IMR-90 (cell line): ENCODE data around the gene EPAS1. TPM values are rescaled to one million over a fixed set of nuclear protein-coding genes. Genes with fewer than 3 reads are reported as not detected.
A peak's percentile ranks its signal among the peaks of the same experiment; 100 is the strongest.

Source experiments
- ATAC-seq: fragments of 200-7000 bp; cut with Tn5 transposase; 2 replicates; pipeline ENCODE4 v1.9.1; 2020; ENCODE audit warnings: low read depth, mild to moderate bottlenecking, moderate library complexity
- BruUV-seq: library from RNA; stranded (reverse); fragments of 400-500 nt; replicated peaks from 2 replicates; lab custom pipeline; 2021; lab: Mats Ljungman, UMichigan
- CTCF ChIA-PET: fragments of 300-600 bp; formaldehyde crosslinking; extraction: SDS; loops from one replicate; lab custom pipeline; 2021; ENCODE audit warnings: antibody characterized with exemption; lab: Yijun Ruan, JAX
- POLR2A ChIA-PET: fragments of 300-600 bp; sonication (Branson Sonifier 250); formaldehyde crosslinking; loops from one replicate; lab custom pipeline; 2022; ENCODE audit warnings: antibody characterized with exemption; ENCODE audit not compliant: unreplicated experiment; lab: Charles Lee
- DNase-seq: peaks from one replicate; pipeline ENCODE4 v3.0.0; 2013
- H2AFZ ChIP-seq: replicated peaks from 2 replicates; pipeline ENCODE3; 2013; ENCODE audit warnings: low read length, mild to moderate bottlenecking; ENCODE audit not compliant: poor library complexity
- H2AK5ac ChIP-seq: 2 replicates; pipeline ENCODE4 v1.6.1; 2013; ENCODE audit warnings: low read depth, low read length, inconsistent platforms
- H2AK9ac ChIP-seq: replicated peaks from 2 replicates; pipeline ENCODE3; 2013; ENCODE audit warnings: mild to moderate bottlenecking, low read depth, low read length, moderate library complexity; ENCODE audit not compliant: poor library complexity
- H2BK120ac ChIP-seq: 2 replicates; pipeline ENCODE4 v1.6.1; 2013; ENCODE audit warnings: low read depth, low read length, inconsistent platforms
- H2BK15ac ChIP-seq: 3 replicates; pipeline ENCODE4 v1.6.1; 2013; ENCODE audit warnings: low read depth, low read length, inconsistent platforms
- H2BK20ac ChIP-seq: 2 replicates; pipeline ENCODE4 v1.6.1; 2013; ENCODE audit warnings: low read depth, mild to moderate bottlenecking, inconsistent platforms, low read length, moderate library complexity
- H2BK5ac ChIP-seq: 2 replicates; pipeline ENCODE4 v1.6.1; 2013; ENCODE audit warnings: mild to moderate bottlenecking, low read depth, low read length, inconsistent platforms; ENCODE audit not compliant: poor library complexity, severe bottlenecking
- H3K14ac ChIP-seq: replicated peaks from 2 replicates; pipeline ENCODE4 v1.6.1; 2013; ENCODE audit warnings: low read depth, low read length, inconsistent platforms
- H3K18ac ChIP-seq: 2 replicates; pipeline ENCODE4 v1.6.1; 2013; ENCODE audit warnings: low read depth, low read length, control low read depth
- H3K23ac ChIP-seq: 2 replicates; pipeline ENCODE4 v1.6.1; 2013; ENCODE audit warnings: low read depth, low read length, inconsistent platforms
- H3K27ac ChIP-seq: 2 replicates; pipeline ENCODE4 v1.5.1; 2013; ENCODE audit warnings: mild to moderate bottlenecking, control low read depth, low read length; ENCODE audit not compliant: insufficient read depth
- H3K27me3 ChIP-seq: 2 replicates; pipeline ENCODE4 v1.6.1; 2013; ENCODE audit warnings: low read length; ENCODE audit not compliant: control insufficient read depth, insufficient read depth
- H3K36me3 ChIP-seq: 2 replicates; pipeline ENCODE4 v1.6.1; 2013; ENCODE audit warnings: low read length, mixed read lengths; ENCODE audit not compliant: control insufficient read depth, insufficient read depth
- H3K4ac ChIP-seq: 2 replicates; pipeline ENCODE4 v1.6.1; 2013; ENCODE audit warnings: low read depth, low read length, inconsistent platforms
- H3K4me1 ChIP-seq: 2 replicates; pipeline ENCODE4 v1.6.1; 2013; ENCODE audit warnings: low read length, mixed read lengths; ENCODE audit not compliant: control insufficient read depth, insufficient read depth
- H3K4me2 ChIP-seq: 2 replicates; pipeline ENCODE4 v1.6.1; 2013; ENCODE audit warnings: low read depth, mild to moderate bottlenecking, control low read depth, low read length, moderate library complexity
- H3K4me3 ChIP-seq: 2 replicates; pipeline ENCODE4 v1.5.1; 2013; ENCODE audit warnings: low read depth, mild to moderate bottlenecking, control low read depth, low read length, moderate library complexity; ENCODE audit not compliant: insufficient read depth
- H3K56ac ChIP-seq: 2 replicates; pipeline ENCODE4 v1.6.1; 2013; ENCODE audit warnings: low read length, inconsistent platforms; ENCODE audit not compliant: insufficient read depth; ENCODE audit errors: extremely low read depth
- H3K79me1 ChIP-seq, 2 experiments: 2 replicates each; pipeline ENCODE4 v1.6.1; 2013; ENCODE audit warnings: low read length in 2 of 2, inconsistent platforms in 1 of 2, low read depth in 1 of 2
- H3K9ac ChIP-seq: 2 replicates; pipeline ENCODE4 v1.6.1; 2013; ENCODE audit warnings: low read depth, low read length, control low read depth
- H3K9me1 ChIP-seq: 2 replicates; pipeline ENCODE4 v1.6.1; 2013; ENCODE audit warnings: low read length, inconsistent platforms; ENCODE audit not compliant: insufficient read depth
- H3K9me3 ChIP-seq: 2 replicates; pipeline ENCODE4 v1.6.1; 2013; ENCODE audit warnings: low read length; ENCODE audit not compliant: control insufficient read depth, insufficient read depth
- H4K20me1 ChIP-seq: 2 replicates; pipeline ENCODE4 v1.6.1; 2013; ENCODE audit warnings: low read length, inconsistent platforms; ENCODE audit not compliant: insufficient read depth
- H4K5ac ChIP-seq: 2 replicates; pipeline ENCODE4 v1.6.1; 2013; ENCODE audit warnings: mild to moderate bottlenecking, low read depth, low read length, control low read depth
- H4K8ac ChIP-seq, 2 experiments: 2 replicates each; pipeline ENCODE4 v1.6.1; 2013; ENCODE audit warnings: low read depth in 2 of 2, low read length in 2 of 2, control low read depth in 1 of 2, inconsistent platforms in 1 of 2
- H4K91ac ChIP-seq: 2 replicates; pipeline ENCODE4 v1.6.1; 2013; ENCODE audit warnings: low read depth, low read length, inconsistent platforms; ENCODE audit not compliant: insufficient read depth
- BHLHE40 ChIP-seq: fragments of 150-350 bp; IDR thresholded peaks from 2 replicates; pipeline ENCODE4 v1.6.1; 2016; ENCODE audit warnings: mild to moderate bottlenecking, low read depth, low read length
- CEBPB ChIP-seq: IDR thresholded peaks from 2 replicates; pipeline ENCODE4 v1.6.1; 2012; ENCODE audit warnings: low read depth, low read length, improper control_type of control experiment
- CHD1 ChIP-seq: IDR thresholded peaks from 2 replicates; pipeline ENCODE4 v1.6.1; 2012; ENCODE audit warnings: low read depth, low read length, improper control_type of control experiment
- CTCF ChIP-seq: conservative IDR thresholded peaks from 2 replicates; pipeline ENCODE4 v1.5.1; 2012; ENCODE audit warnings: mild to moderate bottlenecking, low read depth, low read length, improper control_type of control experiment
- ELK1 ChIP-seq: fragments of 150-350 bp; IDR thresholded peaks from 2 replicates; pipeline ENCODE4 v1.6.1; 2016; ENCODE audit warnings: low read depth, mild to moderate bottlenecking, low read length, moderate library complexity, borderline replicate concordance
- FOS ChIP-seq: fragments of 150-350 bp; IDR thresholded peaks from 2 replicates; pipeline ENCODE4 v1.6.1; 2016; ENCODE audit warnings: low read depth, low read length
- MAFK ChIP-seq: IDR thresholded peaks from 2 replicates; pipeline ENCODE4 v1.6.1; 2012; ENCODE audit warnings: low read depth, low read length, improper control_type of control experiment
- MAZ ChIP-seq: IDR thresholded peaks from 2 replicates; pipeline ENCODE4 v1.6.1; 2012; ENCODE audit warnings: low read depth, mild to moderate bottlenecking, low read length, improper control_type of control experiment, moderate library complexity, borderline replicate concordance
- MXI1 ChIP-seq: IDR thresholded peaks from 2 replicates; pipeline ENCODE4 v1.6.1; 2012; ENCODE audit warnings: low read depth, mild to moderate bottlenecking, low read length, moderate library complexity, borderline replicate concordance
- POLR2A ChIP-seq: IDR thresholded peaks from 2 replicates; pipeline ENCODE4 v1.6.1; 2012; ENCODE audit warnings: mild to moderate bottlenecking, low read depth, low read length
- RAD21 ChIP-seq: IDR thresholded peaks from 2 replicates; pipeline ENCODE4 v1.6.1; 2012; ENCODE audit warnings: low read length, improper control_type of control experiment
- RCOR1 ChIP-seq: IDR thresholded peaks from 2 replicates; pipeline ENCODE4 v1.6.1; 2012; ENCODE audit warnings: mild to moderate bottlenecking, low read length, improper control_type of control experiment; ENCODE audit not compliant: insufficient replicate concordance
- RFX5 ChIP-seq: IDR thresholded peaks from 2 replicates; pipeline ENCODE4 v1.8.0; 2012; ENCODE audit warnings: low read depth, mild to moderate bottlenecking, low read length, moderate library complexity
- SMC3 ChIP-seq: fragments of 150-350 bp; IDR thresholded peaks from 2 replicates; pipeline ENCODE4 v1.6.1; 2016; ENCODE audit warnings: low read depth, mild to moderate bottlenecking, antibody characterized with exemption, low read length, moderate library complexity
- USF2 ChIP-seq: fragments of 150-350 bp; IDR thresholded peaks from 2 replicates; pipeline ENCODE4 v1.6.1; 2017; ENCODE audit warnings: mild to moderate bottlenecking, antibody characterized with exemption, low read length, low read depth
- WGBS, 2 experiments: methylation state at CpG; one replicate each; pipeline versions ENCODE4 v1.1.5 to v1.1.7; 2013; ENCODE audit warnings: missing lambda C conversion rate in 2 of 2; ENCODE audit not compliant: insufficient read length in 1 of 2; ENCODE audit errors: extremely low coverage in 2 of 2; 5-methylcytosine and 5-hydroxymethylcytosine counted together
- dilution Hi-C: fragments of 300-500 bp; cut with HindIII; formaldehyde crosslinking; loops from one replicate; pipeline ENCODE4 v1.14.3; 2018; ENCODE audit warnings: low sequenced_read_pairs; ENCODE audit not compliant: unreplicated experiment
- in situ Hi-C: fragments of 300-500 bp; cut with MboI; formaldehyde crosslinking; loops from 3 replicates; pipeline ENCODE4 v1.14.3; 2019; ENCODE audit warnings: low sequenced_read_pairs, inconsistent platforms, mixed read lengths
- intact Hi-C: fragments of 100-400 bp; cut with micrococcal nuclease; formaldehyde crosslinking; loops from 2 replicates; pipeline ENCODE4 v1.10.0; 2022
- polyA plus RNA-seq, 3 experiments: library from polyadenylated mRNA; depleted of rRNA; stranded (reverse); fragments of >200 nt; gene quantifications; 2 replicates each; pipeline ENCODE4 v1.2.3, GENCODE V29; 2012; ENCODE audit warnings: low replicate concordance in 1 of 3
- total RNA-seq: library from RNA; depleted of rRNA; stranded (reverse); fragments of >200 nt; gene quantifications from 2 replicates; pipeline ENCODE4 v1.2.3, GENCODE V29; 2012

Gene EPAS1
- total and polyA plus RNA-seq, 2 of the 4 experiments (the other 2 are of a cell fraction): 40.7 to 120 TPM

GRCh38 chr2:46269544-46270273 is 27.5 kb upstream of the EPAS1 start:
- Histone ChIP-seq H3K56ac (no peak overlapping the region), H2AK5ac (peak overlapping the region; percentile 53; the same call in 1 of the 2 replicates), H2BK120ac (no peak overlapping the region), H3K4me3 (no peak overlapping the region), H2BK5ac (no peak overlapping the region), H3K18ac (no peak overlapping the region; the same call in 1 of the 2 replicates), H2AK9ac (no peak overlapping the region), H3K4me2 (peak overlapping the region; percentile 12; the same call in 1 of the 2 replicates), H2BK15ac (no peak overlapping the region), H3K9me3 (no peaks in the 10 kb centered on the region), H4K8ac (no peak overlapping the region), H3K9ac (no peak overlapping the region), H3K9me1 (peaks cover 3% of the 10 kb centered on the region; the same call in 1 of the 2 replicates), H3K27ac (no peak overlapping the region), H4K91ac (no peak overlapping the region; the same call in 1 of the 2 replicates), H2BK20ac (no peak overlapping the region), H3K23ac (no peak overlapping the region), H2AFZ (peak overlapping the region; percentile 33), H3K36me3 (no peaks in the 10 kb centered on the region), H4K20me1 (no peaks in the 10 kb centered on the region), H4K5ac (no peak overlapping the region), H3K79me1 (no peaks in the 10 kb centered on the region), H3K4me1 (peaks cover 4% of the 10 kb centered on the region; the same call in 1 of the 2 replicates), H3K4ac (no peak overlapping the region), H3K14ac (no peak overlapping the region; the same call in 1 of the 2 replicates), H3K27me3 (peaks cover 2% of the 10 kb centered on the region; the same call in 1 of the 2 replicates)
- ChIA-PET CTCF (no interaction called here), POLR2A (no interaction called here)
- in situ Hi-C loops (no loop called here), intact Hi-C loops (no loop called here), dilution Hi-C loops (no loop called here)
- BruUV-seq: no TSS peak
- WGBS, 2 experiments: 100% methylated on average over 1 of the region's 11 CpGs; no CpG with 5 or more reads in 1 of the 2 experiments
- peak; percentile 31 for DNase-seq
- ATAC-seq: no peak
- TF ChIP-seq RCOR1 (no peak), RFX5 (no peak), CEBPB (no peak), ELK1 (no peak), FOS (no peak), RAD21 (no peak), USF2 (no peak), SMC3 (no peak), MXI1 (no peak), CTCF (no peak), POLR2A (no peak), CHD1 (no peak), MAFK (no peak), MAZ (no peak), BHLHE40 (no peak)
